Progenitor cell of endocrine pancreas (in vitro differentiated cells): ENCODE results near the gene IL17F. TPM values are rescaled to one million over a fixed set of nuclear protein-coding genes. Genes with fewer than 3 reads are reported as not detected.
"Not testable (repeated sequence)": the region's sequence is repeated elsewhere in the genome, so short reads cannot be mapped to it uniquely, and the experiment has no call there.

ENCODE experiments used
- DNase-seq: peaks from one replicate; pipeline ENCODE4 v3.0.0; 2021; ENCODE audit warnings: low spot score; ENCODE audit not compliant: unreplicated experiment
- H3K27ac Mint-ChIP-seq: 2 replicates; pipeline ENCODE4 v1.8.0; 2021; ENCODE audit warnings: mild to moderate bottlenecking, moderate library complexity, mixed read lengths
- H3K27me3 Mint-ChIP-seq: 2 replicates; pipeline ENCODE4 v1.8.0; 2021; ENCODE audit warnings: mixed read lengths
- H3K36me3 Mint-ChIP-seq: 2 replicates; pipeline ENCODE4 v1.8.0; 2022; ENCODE audit warnings: mixed read lengths; ENCODE audit not compliant: insufficient read depth
- H3K4me1 Mint-ChIP-seq: 2 replicates; pipeline ENCODE4 v1.8.0; 2021; ENCODE audit warnings: low read depth, mixed read lengths
- H3K4me3 Mint-ChIP-seq: 2 replicates; pipeline ENCODE4 v1.8.0; 2021; ENCODE audit warnings: low read depth, mild to moderate bottlenecking, moderate library complexity, mixed read lengths
- H3K9me3 Mint-ChIP-seq: 2 replicates; pipeline ENCODE4 v1.8.0; 2021; ENCODE audit warnings: low read depth, mixed read lengths
- total RNA-seq: library from RNA; stranded (reverse); gene quantifications from 2 replicates; pipeline ENCODE4 v1.2.1, GENCODE V29; 2021
- TF ChIP-seq, protein P1 (sequence below): fragments of 200-600 bp; sonication (generic); IDR thresholded peaks from one replicate; pipeline ENCODE4 v1.5.0; 2021; ENCODE audit warnings: antibody characterized with exemption, mild to moderate bottlenecking; ENCODE audit not compliant: unreplicated experiment

IL17F gene
- total RNA-seq, 1 donor from 2014 or later: not detected

DNA sequence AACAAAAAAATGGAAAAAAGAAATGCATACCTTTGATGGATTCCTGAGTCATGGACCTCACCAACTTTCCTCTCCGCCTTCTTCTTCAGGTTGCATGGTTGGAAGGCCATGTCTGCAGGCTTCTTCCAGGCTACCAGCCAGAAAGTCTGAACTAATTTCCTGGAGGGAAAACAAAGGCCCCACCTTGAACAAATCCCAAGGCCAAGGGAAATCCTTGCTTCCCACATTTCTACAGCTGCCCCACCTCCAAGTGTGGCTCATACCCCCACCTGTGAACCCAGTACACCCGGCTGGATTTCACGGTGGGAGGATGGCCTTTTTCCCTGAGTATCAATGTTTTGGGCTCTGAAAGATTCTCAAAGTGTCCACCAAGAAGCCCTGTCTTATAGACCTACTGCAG is 35.7 kb downstream of the IL17F start:
- Mint-ChIP-seq H3K27ac (no peak overlapping the region), H3K4me1 (peaks cover 7% of the 10 kb centered on the region), H3K27me3 (peaks cover 7% of the 10 kb centered on the region)

DNA sequence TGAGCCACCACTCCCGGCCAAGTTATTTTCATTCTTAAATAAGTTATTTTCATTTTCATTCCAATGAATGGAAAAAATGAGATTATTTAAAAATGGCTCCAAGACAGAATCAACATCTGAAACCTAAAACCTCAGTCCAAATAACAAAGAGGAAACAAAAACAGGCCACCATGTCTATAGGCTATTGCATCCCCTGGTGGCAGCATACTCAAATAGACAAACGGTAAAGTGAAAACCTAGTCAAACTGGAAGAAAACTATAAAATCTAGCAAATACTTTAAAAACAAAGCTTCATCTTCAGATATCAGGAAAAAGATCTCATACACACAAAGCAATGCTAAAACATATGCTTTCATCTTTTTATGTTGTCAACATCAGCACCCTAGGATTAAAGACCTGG is 37.2 kb downstream of the IL17F start:
- no peaks in the 10 kb centered on the region for H3K27me3 Mint-ChIP-seq
- no peak overlapping the region for H3K27ac Mint-ChIP-seq
- H3K4me3 Mint-ChIP-seq: no peak overlapping the region
- no peak for DNase-seq
- no peaks in the 10 kb centered on the region for H3K36me3 Mint-ChIP-seq
- H3K4me1 Mint-ChIP-seq: no peaks in the 10 kb centered on the region
- TF ChIP-seq, protein P1, sequence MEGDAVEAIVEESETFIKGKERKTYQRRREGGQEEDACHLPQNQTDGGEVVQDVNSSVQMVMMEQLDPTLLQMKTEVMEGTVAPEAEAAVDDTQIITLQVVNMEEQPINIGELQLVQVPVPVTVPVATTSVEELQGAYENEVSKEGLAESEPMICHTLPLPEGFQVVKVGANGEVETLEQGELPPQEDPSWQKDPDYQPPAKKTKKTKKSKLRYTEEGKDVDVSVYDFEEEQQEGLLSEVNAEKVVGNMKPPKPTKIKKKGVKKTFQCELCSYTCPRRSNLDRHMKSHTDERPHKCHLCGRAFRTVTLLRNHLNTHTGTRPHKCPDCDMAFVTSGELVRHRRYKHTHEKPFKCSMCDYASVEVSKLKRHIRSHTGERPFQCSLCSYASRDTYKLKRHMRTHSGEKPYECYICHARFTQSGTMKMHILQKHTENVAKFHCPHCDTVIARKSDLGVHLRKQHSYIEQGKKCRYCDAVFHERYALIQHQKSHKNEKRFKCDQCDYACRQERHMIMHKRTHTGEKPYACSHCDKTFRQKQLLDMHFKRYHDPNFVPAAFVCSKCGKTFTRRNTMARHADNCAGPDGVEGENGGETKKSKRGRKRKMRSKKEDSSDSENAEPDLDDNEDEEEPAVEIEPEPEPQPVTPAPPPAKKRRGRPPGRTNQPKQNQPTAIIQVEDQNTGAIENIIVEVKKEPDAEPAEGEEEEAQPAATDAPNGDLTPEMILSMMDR: no peak
- peaks cover 3% of the 10 kb centered on the region for H3K9me3 Mint-ChIP-seq

More for the DNA sequence above, 35.7 kb downstream of the IL17F start:
- peaks cover 3% of the 10 kb centered on the region for H3K9me3 Mint-ChIP-seq
- TF ChIP-seq, protein P1: no peak
- H3K36me3 Mint-ChIP-seq: no peaks in the 10 kb centered on the region
- DNase-seq: no peak
- H3K4me3 Mint-ChIP-seq: no peak overlapping the region

DNA sequence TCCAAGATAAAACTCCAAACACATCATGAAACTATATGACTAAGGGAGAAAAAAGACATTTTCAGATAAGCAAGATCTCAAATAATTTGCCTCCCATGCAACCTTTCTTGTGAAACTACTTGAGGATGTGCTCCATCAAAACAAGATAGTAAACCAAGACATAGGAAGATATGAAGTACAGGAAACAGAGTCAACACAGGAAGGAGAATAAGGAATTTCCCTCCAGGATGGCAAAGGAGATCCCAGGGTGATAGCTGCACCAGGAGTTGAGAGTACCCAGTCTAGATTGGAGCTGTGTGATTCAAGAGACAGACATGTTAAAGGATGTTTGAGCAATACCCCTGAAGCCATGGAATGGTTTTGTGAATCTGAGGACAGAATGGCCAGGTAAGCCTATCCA is 42.8 kb downstream of the IL17F start:
- no peak for DNase-seq
- Mint-ChIP-seq H3K9me3 (peaks cover 26% of the 10 kb centered on the region), H3K4me3 (no peak overlapping the region), H3K27ac (no peak overlapping the region), H3K36me3 (no peaks in the 10 kb centered on the region), H3K4me1 (no peaks in the 10 kb centered on the region), H3K27me3 (peaks cover 3% of the 10 kb centered on the region)
- TF ChIP-seq, protein P1: no peak

DNA sequence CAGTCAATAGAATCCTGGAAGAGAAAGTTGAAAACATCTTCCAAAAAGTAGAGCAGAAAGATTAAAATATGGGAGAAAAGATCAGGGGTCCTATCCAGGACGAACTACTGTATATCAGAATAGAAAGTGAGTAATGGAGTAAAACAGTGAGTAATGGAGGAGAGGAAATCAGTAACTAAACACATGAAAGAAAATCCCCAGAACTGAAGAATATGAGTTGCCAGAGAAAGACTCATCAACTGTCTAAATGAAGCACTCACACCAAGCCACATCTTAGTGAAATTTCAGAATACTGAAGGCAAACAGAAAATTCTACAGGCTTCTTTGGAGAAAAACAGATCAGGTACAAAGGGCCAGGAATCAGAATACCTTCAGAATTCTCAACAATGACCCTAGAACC is 43.3 kb downstream of the IL17F start:
- Mint-ChIP-seq H3K9me3 (peaks cover 26% of the 10 kb centered on the region), H3K4me3 (no peak overlapping the region)

DNA sequence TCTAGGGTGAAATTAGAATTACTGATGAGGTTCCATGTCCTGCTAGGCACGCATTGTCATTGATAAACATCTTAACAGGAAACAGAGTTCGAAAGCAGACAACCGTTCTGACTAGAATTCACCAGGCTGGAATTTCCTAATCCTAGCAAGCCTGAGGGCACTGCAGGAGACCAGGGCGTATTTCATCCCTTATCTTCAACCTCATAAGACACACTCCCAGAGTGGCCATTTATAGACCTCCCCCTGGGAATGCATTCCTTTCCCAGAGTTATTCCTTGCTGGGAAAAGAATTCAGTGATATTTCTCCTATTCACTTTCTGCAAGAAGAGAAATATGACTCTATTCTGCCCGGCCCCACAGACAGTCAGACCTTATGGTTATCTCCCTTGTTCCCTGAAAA is 44.2 kb downstream of the IL17F start:
- not testable (repeated sequence) for H3K4me1 Mint-ChIP-seq, H3K4me3 Mint-ChIP-seq, H3K27me3 Mint-ChIP-seq, H3K27ac Mint-ChIP-seq, DNase-seq, H3K36me3 Mint-ChIP-seq
- H3K9me3 Mint-ChIP-seq: peaks cover 26% of the 10 kb centered on the region

More for the DNA sequence above, 43.3 kb downstream of the IL17F start:
- no peak for DNase-seq
- TF ChIP-seq, protein P1: no peak
- Mint-ChIP-seq H3K27me3 (peaks cover 3% of the 10 kb centered on the region), H3K27ac (no peak overlapping the region), H3K36me3 (no peaks in the 10 kb centered on the region), H3K4me1 (no peaks in the 10 kb centered on the region)

DNA sequence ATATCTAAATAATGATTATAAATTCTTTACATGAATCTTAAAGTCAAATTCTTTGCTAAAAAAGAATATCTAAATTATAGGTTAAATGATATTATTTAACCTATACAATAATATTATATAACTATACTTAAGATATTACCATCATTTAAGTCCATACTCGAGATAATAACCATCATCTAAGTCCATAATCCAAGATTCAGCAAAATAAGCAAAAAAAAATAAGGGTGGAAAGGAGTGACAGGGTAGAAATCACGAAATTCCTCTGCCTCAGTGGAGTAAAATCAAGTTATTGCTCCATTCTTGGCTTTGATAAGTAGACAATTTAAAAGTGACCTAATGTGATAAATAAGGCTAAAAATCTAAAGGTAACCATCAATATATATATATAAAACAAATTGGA is 48.4 kb downstream of the IL17F start:
- Mint-ChIP-seq H3K36me3 (no peaks in the 10 kb centered on the region), H3K27ac (no peak overlapping the region), H3K27me3 (peaks cover 5% of the 10 kb centered on the region), H3K4me1 (no peaks in the 10 kb centered on the region), H3K4me3 (no peak overlapping the region), H3K9me3 (peaks cover 18% of the 10 kb centered on the region)
- DNase-seq: no peak
- TF ChIP-seq, protein P1: no peak
